Natural killer cell (primary cell): ENCODE measurements around the gene SEC14L1. TPM values are rescaled to one million over a fixed set of nuclear protein-coding genes. Genes with fewer than 3 reads are reported as not detected.
A peak's percentile ranks its signal among the peaks of the same experiment; 100 is the strongest.
"Not testable (repeated sequence)": the region's sequence is repeated elsewhere in the genome, so short reads cannot be mapped to it uniquely, and the experiment has no call there.

Experiments used
- ATAC-seq, 3 donors: fragments of 150-1000 bp in 2 of 3; fragments of 200-7000 bp in 1 of 3; cut with Tn5 transposase; 1 replicate in 1 of 3; 2 replicates in 2 of 3; pipeline ENCODE4 v1.10.0; 2021; ENCODE audit warnings: mild to moderate bottlenecking in 2 of 3, moderate library complexity in 2 of 3
- DNase-seq, 2 donors: peaks; one replicate each; pipeline versions ENCODE4 v3.0.0 to v3.0.0-alpha.2; 2013 to 2021; ENCODE audit warnings: mixed read lengths in 1 of 2
- H3K27ac ChIP-seq: one replicate; pipeline ENCODE4 v1.5.1; 2013; ENCODE audit warnings: mild to moderate bottlenecking, low read length
- H3K27me3 ChIP-seq: one replicate; pipeline ENCODE4 v1.6.1; 2013; ENCODE audit warnings: low read length; ENCODE audit not compliant: control insufficient read depth, insufficient read depth
- H3K36me3 ChIP-seq: one replicate; pipeline ENCODE4 v1.6.1; 2013; ENCODE audit warnings: low read length; ENCODE audit not compliant: control insufficient read depth, insufficient read depth
- H3K4me1 ChIP-seq: one replicate; pipeline ENCODE4 v1.6.1; 2013; ENCODE audit warnings: low read length; ENCODE audit not compliant: control insufficient read depth, insufficient read depth
- H3K4me3 ChIP-seq: one replicate; pipeline ENCODE4 v1.5.1; 2013; ENCODE audit warnings: low read length
- H3K9me3 ChIP-seq: one replicate; pipeline ENCODE4 v1.6.1; 2013; ENCODE audit warnings: low read length; ENCODE audit not compliant: control insufficient read depth, insufficient read depth
- H3K27ac Mint-ChIP-seq, 2 donors: one replicate each; pipeline ENCODE4 v1.8.0; 2022; ENCODE audit warnings: mild to moderate bottlenecking in 2 of 2, mixed read lengths in 2 of 2, moderate library complexity in 1 of 2
- H3K27me3 Mint-ChIP-seq, 2 donors: one replicate each; pipeline ENCODE4 v1.8.0; 2022; ENCODE audit warnings: low read depth in 2 of 2, mixed read lengths in 2 of 2
- H3K36me3 Mint-ChIP-seq: one replicate; pipeline ENCODE4 v1.8.0; 2022; ENCODE audit warnings: mixed read lengths
- H3K4me1 Mint-ChIP-seq, 2 donors: one replicate each; pipeline ENCODE4 v1.8.0; 2022; ENCODE audit warnings: mixed read lengths in 2 of 2
- H3K4me3 Mint-ChIP-seq: one replicate; pipeline ENCODE4 v1.8.0; 2022; ENCODE audit warnings: mild to moderate bottlenecking, moderate library complexity, mixed read lengths
- H3K9me3 Mint-ChIP-seq, 2 donors: one replicate each; pipeline ENCODE4 v1.8.0; 2022; ENCODE audit warnings: mixed read lengths in 2 of 2
- WGBS: methylation state at CpG from one replicate; pipeline ENCODE4 v1.1.7; 2013; ENCODE audit warnings: missing lambda C conversion rate; ENCODE audit not compliant: insufficient coverage; 5-methylcytosine and 5-hydroxymethylcytosine counted together
- intact Hi-C: fragments of 100-400 bp; cut with micrococcal nuclease; formaldehyde crosslinking; loops from one replicate; pipeline ENCODE4 v1.14.2; 2022
- total RNA-seq, 4 donors: library from RNA; stranded (reverse); fragments of 120-200 nt in 1 of 4; gene quantifications; one replicate each; pipeline versions ENCODE4 v1.2.3 to v1.2.4, GENCODE V29; 2013 to 2022
- TF ChIP-seq, protein P1 (sequence below): fragments of 200-600 bp; IDR thresholded peaks from one replicate; pipeline ENCODE4 v1.8.0; 2022; ENCODE audit warnings: antibody characterized with exemption

SEC14L1 gene
- total RNA-seq, 3 donors from 2014 or later (not counting 1 experiment from before 2014, with no cell fraction given), result 129 to 160 (median 129) TPM

DNA sequence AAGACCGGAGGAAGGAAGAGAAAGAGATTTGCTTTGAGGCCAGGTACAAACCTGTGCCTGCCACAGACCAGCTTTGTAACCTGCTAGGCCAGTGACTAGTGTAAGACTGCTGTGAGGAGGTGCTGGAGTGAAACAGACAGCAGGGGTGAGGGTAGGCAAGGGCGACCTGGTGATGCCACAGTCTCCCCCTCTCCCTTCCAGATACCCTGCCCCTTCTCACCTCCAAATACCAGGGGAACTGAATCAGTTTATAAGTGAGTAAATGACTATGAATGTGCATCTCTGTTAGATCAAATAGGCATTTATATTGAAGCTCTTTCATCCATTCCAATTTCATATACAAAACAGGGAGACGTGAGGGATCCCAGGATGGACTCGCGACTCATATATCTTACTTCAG is 9.4 kb downstream of the SEC14L1 start:
- H3K27ac ChIP-seq, result no peak overlapping the region
- H3K9me3 ChIP-seq, result no peaks in the 10 kb centered on the region
- Mint-ChIP-seq H3K9me3 (no peaks in the 10 kb centered on the region), H3K4me3 (no peak overlapping the region), H3K27me3 (no peaks in the 10 kb centered on the region), H3K36me3 (no peaks in the 10 kb centered on the region), H3K4me1 (peaks cover 58 to 74% of the 10 kb centered on the region in 2 donors), H3K27ac (peak overlapping the region; percentile 6 to 47)
- WGBS, result 100% methylated on average over 4 of the region's 5 CpGs
- H3K4me3 ChIP-seq, result no peak overlapping the region
- peaks cover 46% of the 10 kb centered on the region for H3K36me3 ChIP-seq
- TF ChIP-seq, protein P1, sequence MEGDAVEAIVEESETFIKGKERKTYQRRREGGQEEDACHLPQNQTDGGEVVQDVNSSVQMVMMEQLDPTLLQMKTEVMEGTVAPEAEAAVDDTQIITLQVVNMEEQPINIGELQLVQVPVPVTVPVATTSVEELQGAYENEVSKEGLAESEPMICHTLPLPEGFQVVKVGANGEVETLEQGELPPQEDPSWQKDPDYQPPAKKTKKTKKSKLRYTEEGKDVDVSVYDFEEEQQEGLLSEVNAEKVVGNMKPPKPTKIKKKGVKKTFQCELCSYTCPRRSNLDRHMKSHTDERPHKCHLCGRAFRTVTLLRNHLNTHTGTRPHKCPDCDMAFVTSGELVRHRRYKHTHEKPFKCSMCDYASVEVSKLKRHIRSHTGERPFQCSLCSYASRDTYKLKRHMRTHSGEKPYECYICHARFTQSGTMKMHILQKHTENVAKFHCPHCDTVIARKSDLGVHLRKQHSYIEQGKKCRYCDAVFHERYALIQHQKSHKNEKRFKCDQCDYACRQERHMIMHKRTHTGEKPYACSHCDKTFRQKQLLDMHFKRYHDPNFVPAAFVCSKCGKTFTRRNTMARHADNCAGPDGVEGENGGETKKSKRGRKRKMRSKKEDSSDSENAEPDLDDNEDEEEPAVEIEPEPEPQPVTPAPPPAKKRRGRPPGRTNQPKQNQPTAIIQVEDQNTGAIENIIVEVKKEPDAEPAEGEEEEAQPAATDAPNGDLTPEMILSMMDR, result no peak
- peaks cover 14% of the 10 kb centered on the region for H3K4me1 ChIP-seq
- H3K27me3 ChIP-seq, result no peaks in the 10 kb centered on the region
- no peak for DNase-seq
- no peak for ATAC-seq
- intact Hi-C loops, result no loop called here

DNA sequence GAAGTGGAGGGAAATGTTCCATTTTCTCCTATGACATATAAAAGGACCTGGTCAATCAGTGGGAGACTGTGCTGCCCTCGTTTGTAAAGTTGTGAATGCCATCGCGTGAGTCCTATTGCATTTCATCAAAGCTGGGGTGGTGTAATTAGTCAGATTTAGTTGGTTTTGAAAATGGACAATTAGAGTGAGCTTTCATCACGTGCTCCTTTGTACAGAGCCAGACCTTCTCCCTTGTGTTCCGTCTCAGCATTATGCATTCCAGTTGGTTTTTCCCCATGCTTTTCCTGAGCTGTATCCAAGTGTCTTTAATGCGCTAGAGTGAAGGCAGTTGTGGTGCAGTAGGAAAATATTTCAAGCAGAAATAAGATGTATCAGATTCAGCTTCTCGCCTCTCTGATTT is 10.4 kb downstream of the SEC14L1 start:
- TF ChIP-seq, protein P1, result no peak
- Mint-ChIP-seq H3K4me3 (no peak overlapping the region), H3K36me3 (no peaks in the 10 kb centered on the region), H3K4me1 (peaks cover 55 to 74% of the 10 kb centered on the region in 2 donors), H3K9me3 (no peaks in the 10 kb centered on the region), H3K27ac (peak overlapping the region in 1 of 2 donors; percentile 6), H3K27me3 (no peaks in the 10 kb centered on the region)
- intact Hi-C loops, result no loop called here
- no peak overlapping the region for H3K4me3 ChIP-seq
- no peak for DNase-seq
- H3K9me3 ChIP-seq, result no peaks in the 10 kb centered on the region
- H3K27ac ChIP-seq, result no peak overlapping the region
- H3K27me3 ChIP-seq, result no peaks in the 10 kb centered on the region
- 98% methylated on average over 6 of the region's 7 CpGs for WGBS
- no peak for ATAC-seq
- H3K4me1 ChIP-seq, result peaks cover 4% of the 10 kb centered on the region
- H3K36me3 ChIP-seq, result peaks cover 49% of the 10 kb centered on the region

DNA sequence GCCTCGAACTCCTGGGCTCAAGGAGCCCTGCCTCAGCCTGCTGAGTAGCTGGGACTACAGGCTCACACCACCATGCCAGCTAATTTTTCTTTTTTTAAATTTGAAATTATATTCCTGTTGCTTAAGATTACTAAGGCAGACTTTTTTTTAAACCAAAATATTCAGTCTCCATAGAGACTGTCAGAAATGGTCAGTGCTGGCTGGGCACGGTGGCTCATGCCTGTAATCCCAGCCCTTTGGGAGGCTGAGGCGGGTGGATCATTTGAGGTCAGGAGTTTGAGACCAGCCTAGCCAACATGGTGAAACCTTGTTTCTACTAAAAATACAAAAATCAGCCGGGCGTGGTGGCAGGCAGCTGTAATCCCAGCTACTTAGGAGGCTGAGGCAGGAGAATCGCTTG is 11.3 kb downstream of the SEC14L1 start:
- H3K9me3 Mint-ChIP-seq, H3K27me3 Mint-ChIP-seq, H3K9me3 ChIP-seq, ATAC-seq, H3K4me1 ChIP-seq, H3K27ac Mint-ChIP-seq, H3K36me3 Mint-ChIP-seq, intact Hi-C loops, DNase-seq, H3K27ac ChIP-seq, H3K27me3 ChIP-seq, H3K4me3 Mint-ChIP-seq, H3K4me3 ChIP-seq: not testable (repeated sequence)
- 97% methylated on average over 6 of the region's 6 CpGs for WGBS
- H3K4me1 Mint-ChIP-seq, result peaks cover 47 to 67% of the 10 kb centered on the region in 2 donors
- peaks cover 47% of the 10 kb centered on the region for H3K36me3 ChIP-seq

DNA sequence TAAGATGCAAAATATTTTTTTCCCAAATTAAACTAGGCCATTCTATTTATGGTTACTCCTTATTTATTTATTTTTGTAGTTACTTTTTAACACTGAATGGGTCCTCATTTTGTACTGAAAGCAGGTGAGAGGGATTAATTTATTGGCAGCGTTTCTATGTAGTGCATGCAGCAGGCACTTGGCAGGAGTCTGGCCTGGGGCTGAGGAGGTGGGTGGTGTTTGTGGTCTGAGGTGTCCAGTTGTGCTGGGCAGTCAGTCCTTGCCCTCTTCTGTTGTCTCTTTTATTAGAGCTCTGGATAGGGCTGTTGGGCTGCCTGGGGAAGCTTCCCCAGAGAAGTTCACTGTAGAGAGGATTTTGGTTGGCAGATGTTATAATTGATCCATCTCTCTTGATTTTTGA is 12.7 kb downstream of the SEC14L1 start:
- WGBS, result 76% methylated on average over 1 of the region's 1 CpG
- Mint-ChIP-seq H3K27ac (peak overlapping the region; percentile 16 to 21), H3K9me3 (no peaks in the 10 kb centered on the region), H3K27me3 (no peaks in the 10 kb centered on the region), H3K4me3 (no peak overlapping the region), H3K36me3 (no peaks in the 10 kb centered on the region), H3K4me1 (peaks cover 38 to 63% of the 10 kb centered on the region in 2 donors)
- DNase-seq (no peak), ATAC-seq (no peak)
- intact Hi-C loops, result no loop called here
- Histone ChIP-seq H3K36me3 (peaks cover 33% of the 10 kb centered on the region), H3K27ac (no peak overlapping the region), H3K4me3 (no peak overlapping the region), H3K9me3 (no peaks in the 10 kb centered on the region), H3K27me3 (no peaks in the 10 kb centered on the region), H3K4me1 (no peaks in the 10 kb centered on the region)
- TF ChIP-seq, protein P1, result no peak
